Neuronal stem cell (in vitro differentiated cells): ENCODE data around the gene INSC.
A peak's percentile ranks its signal among the peaks of the same experiment; 100 is the strongest.

Source experiments
- DNase-seq: peaks from one replicate; pipeline ENCODE4 v3.0.0-alpha.2; 2013; ENCODE audit warnings: low spot score
- H2AFZ ChIP-seq: one replicate; pipeline ENCODE4 v1.6.1; 2013; ENCODE audit warnings: mild to moderate bottlenecking, low read length, inconsistent platforms
- H2AK5ac ChIP-seq: 2 replicates; pipeline ENCODE4 v1.6.1; 2013; ENCODE audit warnings: low read depth, mild to moderate bottlenecking, inconsistent platforms, low read length, moderate library complexity, mixed read lengths
- H2BK120ac ChIP-seq: 2 replicates; pipeline ENCODE4 v1.6.1; 2013; ENCODE audit warnings: low read depth, mild to moderate bottlenecking, inconsistent platforms, low read length, moderate library complexity, mixed read lengths
- H2BK12ac ChIP-seq: one replicate; pipeline ENCODE4 v1.6.1; 2013; ENCODE audit warnings: low read length, inconsistent platforms
- H2BK15ac ChIP-seq: 2 replicates; pipeline ENCODE4 v1.6.1; 2013; ENCODE audit warnings: mild to moderate bottlenecking, low read length, inconsistent platforms, mixed read lengths
- H2BK5ac ChIP-seq: one replicate; pipeline ENCODE4 v1.6.1; 2013; ENCODE audit warnings: inconsistent platforms, mild to moderate bottlenecking, low read length, moderate library complexity
- H3K14ac ChIP-seq: one replicate; pipeline ENCODE4 v1.6.1; 2013; ENCODE audit warnings: low read length, inconsistent platforms
- H3K18ac ChIP-seq: 2 replicates; pipeline ENCODE4 v1.6.1; 2013; ENCODE audit warnings: low read length, inconsistent platforms
- H3K23ac ChIP-seq: 2 replicates; pipeline ENCODE4 v1.6.1; 2013; ENCODE audit warnings: low read depth, mild to moderate bottlenecking, mixed read lengths, low read length, inconsistent platforms; ENCODE audit not compliant: poor library complexity
- H3K27ac ChIP-seq: replicated peaks from 3 replicates; pipeline ENCODE4 v1.5.1; 2013; ENCODE audit warnings: low read length, inconsistent platforms
- H3K27me3 ChIP-seq, 3 experiments: 2 replicates each; pipeline ENCODE4 v1.6.1; 2013; ENCODE audit warnings: low read length in 3 of 3, mild to moderate bottlenecking in 2 of 3, inconsistent platforms in 1 of 3, low read depth in 1 of 3, mixed read lengths in 1 of 3, moderate library complexity in 1 of 3; ENCODE audit not compliant: control insufficient read depth in 3 of 3, insufficient read depth in 3 of 3
- H3K36me3 ChIP-seq, 2 donors: replicated peaks in 1 of 2; 2 replicates each; pipeline ENCODE4 v1.6.1; 2013; ENCODE audit warnings: low read length in 2 of 2; ENCODE audit not compliant: control insufficient read depth in 2 of 2, insufficient read depth in 2 of 2
- H3K4ac ChIP-seq: 2 replicates; pipeline ENCODE4 v1.6.1; 2013; ENCODE audit warnings: inconsistent platforms, mild to moderate bottlenecking, low read length, moderate library complexity
- H3K4me1 ChIP-seq, 2 donors: 1 replicate in 1 of 2; 2 replicates in 1 of 2; pipeline ENCODE4 v1.6.1; 2013; ENCODE audit warnings: low read length in 2 of 2, low read depth in 1 of 2; ENCODE audit not compliant: control insufficient read depth in 2 of 2, insufficient read depth in 1 of 2
- H3K4me2 ChIP-seq: one replicate; pipeline ENCODE4 v1.6.1; 2013; ENCODE audit warnings: mild to moderate bottlenecking, low read length, inconsistent platforms; ENCODE audit not compliant: insufficient read depth, poor library complexity, severe bottlenecking
- H3K4me3 ChIP-seq, 2 donors: 2 replicates each; pipeline ENCODE4 v1.5.1; 2013; ENCODE audit warnings: low read length in 2 of 2, mild to moderate bottlenecking in 2 of 2, inconsistent platforms in 1 of 2, moderate library complexity in 1 of 2
- H3K79me1 ChIP-seq: one replicate; pipeline ENCODE4 v1.6.1; 2013; ENCODE audit warnings: low read depth, mild to moderate bottlenecking, inconsistent platforms, low read length, moderate library complexity
- H3K9ac ChIP-seq: one replicate; pipeline ENCODE4 v1.6.1; 2013; ENCODE audit warnings: mild to moderate bottlenecking, low read depth, low read length, inconsistent platforms; ENCODE audit not compliant: poor library complexity
- H3K9me3 ChIP-seq, 2 donors: replicated peaks in 1 of 2; 2 replicates each; pipeline versions ENCODE3 to v1.6.1; 2013; ENCODE audit warnings: low read length in 2 of 2, mild to moderate bottlenecking in 2 of 2, inconsistent platforms in 1 of 2, low read depth in 1 of 2, mixed read lengths in 1 of 2, moderate library complexity in 1 of 2; ENCODE audit not compliant: control insufficient read depth in 2 of 2, insufficient read depth in 1 of 2
- H4K8ac ChIP-seq: one replicate; pipeline ENCODE4 v1.6.1; 2013; ENCODE audit warnings: low read depth, mild to moderate bottlenecking, inconsistent platforms, low read length, moderate library complexity
- H4K91ac ChIP-seq: one replicate; pipeline ENCODE4 v1.6.1; 2013; ENCODE audit warnings: low read length, low read depth, mild to moderate bottlenecking, inconsistent platforms; ENCODE audit not compliant: poor library complexity
- WGBS, 2 donors: extraction: QIAGEN DNeasy Blood & Tissue Kit; methylation state at CpG; one replicate each; pipeline ENCODE4 v1.1.7; 2013; ENCODE audit warnings: missing lambda C conversion rate in 2 of 2, mixed read lengths in 1 of 2; ENCODE audit not compliant: insufficient read length in 2 of 2, insufficient replicate concordance in 1 of 2; ENCODE audit errors: extremely low coverage in 2 of 2; 5-methylcytosine and 5-hydroxymethylcytosine counted together

INSC gene

GRCh38 chr11:15157606-15158137 is 42.9 kb downstream of the INSC start:
- Histone ChIP-seq H2BK15ac (no peak overlapping the region), H3K27ac (no peak overlapping the region), H3K36me3 (no peaks in the 10 kb centered on the region), H3K4ac (no peak overlapping the region), H2BK120ac (no peak overlapping the region), H3K18ac (no peak overlapping the region), H3K4me3 (no peak overlapping the region), H3K79me1 (no peaks in the 10 kb centered on the region), H3K4me1 (peaks cover 0 to 2% of the 10 kb centered on the region in 2 donors), H4K91ac (no peak overlapping the region), H3K23ac (no peak overlapping the region), H3K14ac (no peak overlapping the region), H4K8ac (no peak overlapping the region), H3K9ac (no peak overlapping the region), H2BK5ac (no peak overlapping the region), H3K4me2 (no peak overlapping the region), H2AFZ (no peak overlapping the region), H2BK12ac (no peak overlapping the region), H2AK5ac (no peak overlapping the region), H3K27me3 (no peaks in the 10 kb centered on the region), H3K9me3 (no peaks in the 10 kb centered on the region)
- no CpG with 5 or more reads among the region's 6 CpGs for WGBS, 2 donors
- DNase-seq = no peak

- no peak overlapping the region for H2AFZ ChIP-seq
- H3K23ac ChIP-seq = no peak overlapping the region
- H3K9ac ChIP-seq = no peak overlapping the region
- DNase-seq = no peak
- H2BK120ac ChIP-seq = no peak overlapping the region
- no peak overlapping the region for H3K27ac ChIP-seq
- H3K4me3 ChIP-seq = no peak overlapping the region
- peaks cover 0 to 2% of the 10 kb centered on the region in 2 donors for H3K4me1 ChIP-seq
- H3K4ac ChIP-seq = no peak overlapping the region
- no peak overlapping the region for H3K14ac ChIP-seq
- no peaks in the 10 kb centered on the region for H3K9me3 ChIP-seq
- H4K8ac ChIP-seq = no peak overlapping the region
- H2BK15ac ChIP-seq = no peak overlapping the region
- H2BK5ac ChIP-seq = no peak overlapping the region
- H3K27me3 ChIP-seq = no peaks in the 10 kb centered on the region
- no peak overlapping the region for H2BK12ac ChIP-seq
- H3K36me3 ChIP-seq = no peaks in the 10 kb centered on the region
- WGBS, 2 donors = no CpG with 5 or more reads among the region's 3 CpGs
- no peaks in the 10 kb centered on the region for H3K79me1 ChIP-seq
- H2AK5ac ChIP-seq = no peak overlapping the region
- no peak overlapping the region for H3K4me2 ChIP-seq
- no peak overlapping the region for H3K18ac ChIP-seq
- no peak overlapping the region for H4K91ac ChIP-seq
These were observed 43.8 kb downstream of the INSC start for GRCh38 chr11:15158351-15159015.

GRCh38 chr11:15159085-15159484 is 44.4 kb downstream of the INSC start:
- Histone ChIP-seq H2BK12ac (no peak overlapping the region), H4K8ac (no peak overlapping the region), H3K4me3 (no peak overlapping the region), H3K27me3 (no peaks in the 10 kb centered on the region), H3K9ac (no peak overlapping the region), H2BK5ac (no peak overlapping the region), H3K14ac (no peak overlapping the region), H3K27ac (no peak overlapping the region), H3K18ac (peak overlapping the region; percentile 48), H3K36me3 (no peaks in the 10 kb centered on the region), H2AK5ac (no peak overlapping the region), H3K4me2 (no peak overlapping the region), H3K4ac (no peak overlapping the region), H3K9me3 (no peaks in the 10 kb centered on the region), H2BK120ac (no peak overlapping the region), H3K4me1 (peaks cover 0 to 2% of the 10 kb centered on the region in 2 donors), H4K91ac (no peak overlapping the region), H2BK15ac (no peak overlapping the region), H2AFZ (no peak overlapping the region), H3K79me1 (no peaks in the 10 kb centered on the region), H3K23ac (no peak overlapping the region)
- DNase-seq = no peak
- WGBS, 2 donors = no CpG with 5 or more reads among the region's 2 CpGs

GRCh38 chr11:15161790-15162189 is 47.1 kb downstream of the INSC start:
- H2BK12ac ChIP-seq = no peak overlapping the region
- H3K4me2 ChIP-seq = no peak overlapping the region
- no peak for DNase-seq
- H2BK120ac ChIP-seq = no peak overlapping the region
- no peak overlapping the region for H3K9ac ChIP-seq
- H3K4me3 ChIP-seq = no peak overlapping the region
- no peak overlapping the region for H4K91ac ChIP-seq
- no peaks in the 10 kb centered on the region for H3K79me1 ChIP-seq
- no peak overlapping the region for H3K4ac ChIP-seq
- no peaks in the 10 kb centered on the region for H3K36me3 ChIP-seq
- no peak overlapping the region for H3K18ac ChIP-seq
- no peak overlapping the region for H2BK5ac ChIP-seq
- no peak overlapping the region for H3K27ac ChIP-seq
- no peak overlapping the region for H2AFZ ChIP-seq
- H3K14ac ChIP-seq = no peak overlapping the region
- H3K27me3 ChIP-seq = no peaks in the 10 kb centered on the region
- no peak overlapping the region for H4K8ac ChIP-seq
- no peak overlapping the region for H3K23ac ChIP-seq
- no peak overlapping the region for H2AK5ac ChIP-seq
- no peak overlapping the region for H2BK15ac ChIP-seq
- WGBS, 2 donors = no CpG with 5 or more reads among the region's 1 CpG
- H3K9me3 ChIP-seq = no peaks in the 10 kb centered on the region
- H3K4me1 ChIP-seq = peaks cover 0 to 2% of the 10 kb centered on the region in 2 donors
